Caco-2 (cell line): Measurements from ENCODE around the gene MREG. TPM values are rescaled to one million over a fixed set of nuclear protein-coding genes. Genes with fewer than 3 reads are reported as not detected.
"Not testable (repeated sequence)": the region's sequence is repeated elsewhere in the genome, so short reads cannot be mapped to it uniquely, and the experiment has no call there.

Experiments
- BruUV-seq: library from RNA; stranded (reverse); fragments of 400-500 nt; replicated peaks from 2 replicates; lab custom pipeline; 2021; lab: Mats Ljungman, UMichigan
- CTCF ChIA-PET: fragments of 300-600 bp; sonication (Branson Sonifier 250); formaldehyde crosslinking; loops from one replicate; lab custom pipeline; 2022; ENCODE audit warnings: antibody characterized with exemption; lab: Charles Lee
- POLR2A ChIA-PET: fragments of 300-600 bp; sonication (Branson Sonifier 250); formaldehyde crosslinking; loops from one replicate; lab custom pipeline; 2022; ENCODE audit warnings: antibody characterized with exemption; lab: Charles Lee
- DNase-seq, 2 experiments: peaks; one replicate each; pipeline versions ENCODE4 v3.0.0 to v3.0.0-alpha.2; 2020 to 2022
- H3K27me3 ChIP-seq: replicated peaks from 2 replicates; pipeline ENCODE4 v1.6.0; 2011; ENCODE audit warnings: low read length; ENCODE audit not compliant: control insufficient read depth, insufficient read depth
- H3K36me3 ChIP-seq: 2 replicates; pipeline ENCODE4 v1.5.1; 2011; ENCODE audit warnings: low read length; ENCODE audit not compliant: control insufficient read depth, insufficient read depth
- H3K4me1 ChIP-seq: fragments of 250-450 bp; sonication (Bioruptor Pico); 2 replicates; pipeline ENCODE4 v1.5.1; 2020; ENCODE audit warnings: mild to moderate bottlenecking
- H3K4me3 ChIP-seq: 2 replicates; pipeline ENCODE4 v1.5.1; 2011; ENCODE audit warnings: low read depth, mild to moderate bottlenecking, control low read depth, low read length
- H3K9me3 ChIP-seq: fragments of 250-450 bp; sonication (Bioruptor Pico); 2 replicates; pipeline ENCODE4 v1.5.1; 2020; ENCODE audit warnings: mild to moderate bottlenecking, moderate library complexity
- H3K27ac Mint-ChIP-seq: one replicate; pipeline ENCODE4 v1.8.0; 2022; ENCODE audit warnings: mixed read lengths; ENCODE audit not compliant: unreplicated experiment
- H3K27me3 Mint-ChIP-seq: one replicate; pipeline ENCODE4 v1.8.0; 2022; ENCODE audit warnings: mixed read lengths; ENCODE audit not compliant: insufficient read depth, unreplicated experiment
- H3K36me3 Mint-ChIP-seq: one replicate; pipeline ENCODE4 v1.8.0; 2022; ENCODE audit warnings: mild to moderate bottlenecking, mixed read lengths; ENCODE audit not compliant: insufficient read depth, unreplicated experiment
- H3K4me1 Mint-ChIP-seq: one replicate; pipeline ENCODE4 v1.8.0; 2022; ENCODE audit warnings: low read depth, mixed read lengths; ENCODE audit not compliant: unreplicated experiment
- H3K4me3 Mint-ChIP-seq: one replicate; pipeline ENCODE4 v1.8.0; 2022; ENCODE audit warnings: mild to moderate bottlenecking, moderate library complexity, mixed read lengths; ENCODE audit not compliant: unreplicated experiment
- H3K9me3 Mint-ChIP-seq: one replicate; pipeline ENCODE4 v1.8.0; 2022; ENCODE audit warnings: mixed read lengths; ENCODE audit not compliant: unreplicated experiment
- CTCF ChIP-seq, 2 experiments: fragments of 200-600 bp in 1 of 2; IDR thresholded peaks; 1 replicate in 1 of 2; 2 replicates in 1 of 2; pipeline versions ENCODE4 v1.5.1 to v1.8.0; 2011 to 2022; ENCODE audit warnings: antibody characterized with exemption in 1 of 2, control low read depth in 1 of 2, inconsistent platforms in 1 of 2, low read depth in 1 of 2, low read length in 1 of 2, mild to moderate bottlenecking in 1 of 2, moderate library complexity in 1 of 2; ENCODE audit not compliant: insufficient read depth in 1 of 2, severe bottlenecking in 1 of 2, unreplicated experiment in 1 of 2
- intact Hi-C: fragments of 100-400 bp; cut with micrococcal nuclease; formaldehyde crosslinking; loops from one replicate; pipeline ENCODE4 v1.10.0; 2022; ENCODE audit not compliant: unreplicated experiment
- total RNA-seq: library from RNA; stranded (reverse); gene quantifications from 2 replicates; pipeline ENCODE4 v1.2.3, GENCODE V29; 2022

MREG gene
- total RNA-seq, 1 experiment from 2014 or later: 43.8 TPM

DNA sequence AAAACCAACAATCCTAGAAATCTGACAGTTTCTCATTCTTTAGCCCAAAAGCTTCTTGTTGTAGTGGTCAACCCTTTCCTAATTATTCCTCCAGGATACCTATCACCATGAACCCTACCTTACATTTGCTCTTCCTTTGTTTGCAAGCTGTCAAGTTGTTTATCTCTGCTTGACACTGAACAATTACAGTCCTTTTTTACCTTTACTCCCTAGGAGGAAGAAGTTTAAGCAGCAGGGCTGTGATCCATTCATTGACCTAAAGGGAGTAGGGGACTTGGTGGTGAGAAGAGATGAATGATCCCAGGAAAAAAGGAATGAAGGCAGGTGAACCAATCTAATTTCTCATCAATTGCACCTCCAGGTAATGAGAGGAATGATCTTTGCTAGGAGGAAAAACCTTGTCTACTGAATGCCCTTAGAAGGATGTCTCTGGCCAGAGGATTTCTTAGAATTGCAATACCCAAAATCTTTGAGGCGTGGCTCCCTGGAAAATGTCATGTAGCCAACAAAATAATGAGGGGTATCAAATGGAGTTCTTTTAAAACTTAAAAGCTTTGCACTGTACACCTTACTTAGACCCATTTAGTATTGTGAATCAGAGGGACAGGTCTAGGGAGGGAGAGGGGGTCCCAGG lies 47.7 kb downstream of the MREG start:
- H3K27me3 ChIP-seq: no peaks in the 10 kb centered on the region
- TF ChIP-seq CTCF (IDR thresholded peaks at IDR 0.05; ENCODE audit: insufficient read depth in 1 of 2, low read depth in 1 of 2, low read length in 1 of 2, severe bottlenecking in 1 of 2, unreplicated experiment in 1 of 2): no peak
- H3K36me3 ChIP-seq: no peaks in the 10 kb centered on the region; the same call in 1 of the 2 replicates
- DNase-seq: no peak
- Mint-ChIP-seq H3K27me3 (no peaks in the 10 kb centered on the region), H3K4me1 (peaks cover 14% of the 10 kb centered on the region), H3K27ac (no peak overlapping the region), H3K9me3 (no peaks in the 10 kb centered on the region), H3K4me3 (no peak overlapping the region), H3K36me3 (peaks cover 16% of the 10 kb centered on the region)
- H3K9me3 ChIP-seq: no peaks in the 10 kb centered on the region
- POLR2A ChIA-PET: interaction anchor here (0.7 kb wide), 1 partner anchor 7 kb away, joined by 7 read pairs; no protein-coding TSS in a partner anchor
- CTCF ChIA-PET: no interaction called here
- intact Hi-C loops: no loop called here
- no peaks in the 10 kb centered on the region for H3K4me1 ChIP-seq
- no TSS peak for BruUV-seq
- H3K4me3 ChIP-seq: no peak overlapping the region

DNA sequence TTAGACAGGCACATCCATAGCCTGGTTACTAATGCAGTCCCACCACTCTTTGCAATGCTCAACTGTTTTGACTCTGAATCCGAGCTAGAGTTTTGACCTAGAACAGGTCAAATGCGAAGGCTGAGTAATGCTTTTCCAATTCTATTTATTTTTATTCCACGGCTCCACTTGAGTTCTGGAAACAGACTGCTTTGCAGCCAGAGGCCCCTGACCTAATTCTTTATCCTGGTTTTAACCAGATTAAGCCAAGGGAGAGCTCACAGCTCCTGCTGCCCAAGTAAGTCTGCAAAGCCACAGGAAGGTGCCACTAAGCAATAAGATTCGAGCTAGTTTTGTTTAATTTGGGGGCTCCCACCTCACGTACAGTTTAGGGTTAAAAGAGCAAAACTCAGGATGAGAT lies 51.4 kb downstream of the MREG start:
- intact Hi-C loops: no loop called here
- Histone ChIP-seq H3K4me3 (no peak overlapping the region), H3K4me1 (no peaks in the 10 kb centered on the region), H3K27me3 (no peaks in the 10 kb centered on the region), H3K36me3 (peaks cover 2% of the 10 kb centered on the region; the same call in 1 of the 2 replicates), H3K9me3 (no peaks in the 10 kb centered on the region)
- H3K27me3 Mint-ChIP-seq: no peaks in the 10 kb centered on the region
- CTCF ChIA-PET: no interaction called here
- POLR2A ChIA-PET: no interaction called here
- H3K4me1 Mint-ChIP-seq: peaks cover 14% of the 10 kb centered on the region
- BruUV-seq: no TSS peak
- H3K9me3 Mint-ChIP-seq: peaks cover 7% of the 10 kb centered on the region
- H3K4me3 Mint-ChIP-seq: no peak overlapping the region
- peaks cover 21% of the 10 kb centered on the region for H3K36me3 Mint-ChIP-seq
- DNase-seq: no peak
- no peak overlapping the region for H3K27ac Mint-ChIP-seq
- no peak for TF ChIP-seq CTCF (IDR thresholded peaks at IDR 0.05; ENCODE audit: insufficient read depth in 1 of 2, low read depth in 1 of 2, low read length in 1 of 2, severe bottlenecking in 1 of 2, unreplicated experiment in 1 of 2)

DNA sequence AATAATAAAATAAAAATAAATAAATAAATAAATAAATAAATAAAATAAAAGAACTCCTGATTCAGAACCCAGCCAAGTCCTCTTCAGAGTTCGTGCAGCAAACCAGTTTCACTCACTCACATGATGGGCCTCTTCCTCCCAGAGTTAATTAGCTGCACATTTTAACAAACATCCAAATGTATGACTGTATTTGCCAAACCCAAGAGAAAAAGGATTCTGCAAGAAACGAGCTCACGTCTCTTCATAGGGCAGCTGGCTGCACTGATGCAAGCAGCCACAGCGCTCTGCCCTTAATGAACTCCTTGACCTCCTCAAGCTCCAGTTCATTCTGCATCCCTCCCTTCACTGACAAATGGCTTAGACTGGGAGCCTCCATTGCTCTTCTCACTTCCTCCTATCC lies 55.1 kb downstream of the MREG start:
- ChIA-PET POLR2A (interaction anchor here (0.5 kb wide), 1 partner anchor 8 kb away, joined by 7 read pairs; no protein-coding TSS in a partner anchor), CTCF (no interaction called here)
- no TSS peak for BruUV-seq
- H3K36me3 ChIP-seq: peaks cover 2% of the 10 kb centered on the region; the same call in 1 of the 2 replicates
- no peak overlapping the region for H3K27ac Mint-ChIP-seq
- H3K27me3 Mint-ChIP-seq: no peaks in the 10 kb centered on the region
- H3K9me3 ChIP-seq: no peaks in the 10 kb centered on the region
- H3K4me1 ChIP-seq: 0 out of 2 replicates have a peak, but pooled peaks cover 4% of the 10 kb centered on the region
- H3K4me3 ChIP-seq: no peak overlapping the region
- peaks cover 6% of the 10 kb centered on the region for H3K4me1 Mint-ChIP-seq
- no peak overlapping the region for H3K4me3 Mint-ChIP-seq
- no peak for TF ChIP-seq CTCF (IDR thresholded peaks at IDR 0.05; ENCODE audit: insufficient read depth in 1 of 2, low read depth in 1 of 2, low read length in 1 of 2, severe bottlenecking in 1 of 2, unreplicated experiment in 1 of 2)
- intact Hi-C loops: no loop called here
- peaks cover 7% of the 10 kb centered on the region for H3K9me3 Mint-ChIP-seq
- H3K27me3 ChIP-seq: no peaks in the 10 kb centered on the region
- DNase-seq: no peak
- H3K36me3 Mint-ChIP-seq: peaks cover 27% of the 10 kb centered on the region

GRCh38 chr2:215957354-215958122 lies 55.8 kb downstream of the MREG start:
- H3K9me3 Mint-ChIP-seq, intact Hi-C loops, DNase-seq, H3K4me3 Mint-ChIP-seq, H3K4me1 Mint-ChIP-seq, H3K27me3 ChIP-seq, H3K36me3 ChIP-seq, POLR2A ChIA-PET, H3K9me3 ChIP-seq, H3K4me1 ChIP-seq, CTCF ChIA-PET, BruUV-seq, H3K27me3 Mint-ChIP-seq, H3K27ac Mint-ChIP-seq, H3K4me3 ChIP-seq: not testable (repeated sequence)
- peaks cover 28% of the 10 kb centered on the region for H3K36me3 Mint-ChIP-seq
